ENCODE measurements around the gene VAX1.
"Not testable (repeated sequence)": the region's sequence is repeated elsewhere in the genome, so short reads cannot be mapped to it uniquely, and the experiment has no call there.

DNA sequence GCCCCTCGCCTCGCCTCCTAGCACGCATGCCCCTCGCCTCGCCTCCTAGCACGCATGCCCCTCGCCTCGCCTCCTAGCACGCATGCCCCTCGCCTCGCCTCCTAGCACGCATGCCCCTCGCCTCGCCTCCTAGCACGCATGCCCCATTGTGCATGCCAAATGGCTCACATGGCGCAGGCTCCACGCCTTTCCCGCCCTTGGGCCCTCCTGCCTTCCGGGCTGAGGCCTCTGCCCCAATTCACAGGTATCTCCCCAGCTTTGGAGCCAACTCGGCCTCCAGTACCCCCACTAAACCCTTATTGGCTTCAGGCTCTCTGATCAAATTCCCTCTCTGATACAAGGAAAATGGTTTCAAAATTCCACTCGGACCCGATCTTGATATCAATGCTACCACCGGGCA is 11.4 kb downstream of the VAX1 start:
- not testable (repeated sequence) for TF ChIP-seq POLR2A (IDR thresholded peaks at IDR 0.05; ENCODE audit: low read depth, low read length); EZH2 (IDR thresholded peaks at IDR 0.05; ENCODE audit: borderline replicate concordance, low read depth, low read length, severe bottlenecking); JUN (IDR thresholded peaks at IDR 0.05; ENCODE audit: borderline replicate concordance, insufficient read depth, insufficient read length, low read depth); POLR2AphosphoS5 (IDR thresholded peaks at IDR 0.05; ENCODE audit: insufficient read depth, low read depth, low read length)
- TF ChIP-seq, protein P1, sequence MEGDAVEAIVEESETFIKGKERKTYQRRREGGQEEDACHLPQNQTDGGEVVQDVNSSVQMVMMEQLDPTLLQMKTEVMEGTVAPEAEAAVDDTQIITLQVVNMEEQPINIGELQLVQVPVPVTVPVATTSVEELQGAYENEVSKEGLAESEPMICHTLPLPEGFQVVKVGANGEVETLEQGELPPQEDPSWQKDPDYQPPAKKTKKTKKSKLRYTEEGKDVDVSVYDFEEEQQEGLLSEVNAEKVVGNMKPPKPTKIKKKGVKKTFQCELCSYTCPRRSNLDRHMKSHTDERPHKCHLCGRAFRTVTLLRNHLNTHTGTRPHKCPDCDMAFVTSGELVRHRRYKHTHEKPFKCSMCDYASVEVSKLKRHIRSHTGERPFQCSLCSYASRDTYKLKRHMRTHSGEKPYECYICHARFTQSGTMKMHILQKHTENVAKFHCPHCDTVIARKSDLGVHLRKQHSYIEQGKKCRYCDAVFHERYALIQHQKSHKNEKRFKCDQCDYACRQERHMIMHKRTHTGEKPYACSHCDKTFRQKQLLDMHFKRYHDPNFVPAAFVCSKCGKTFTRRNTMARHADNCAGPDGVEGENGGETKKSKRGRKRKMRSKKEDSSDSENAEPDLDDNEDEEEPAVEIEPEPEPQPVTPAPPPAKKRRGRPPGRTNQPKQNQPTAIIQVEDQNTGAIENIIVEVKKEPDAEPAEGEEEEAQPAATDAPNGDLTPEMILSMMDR (IDR thresholded peaks at IDR 0.05; ENCODE audit: extremely low read depth in 1 of 2, insufficient read depth in 1 of 2, low read depth in 1 of 2, low read length in 2 of 2) = not testable (repeated sequence)
- TF ChIP-seq, protein P2, sequence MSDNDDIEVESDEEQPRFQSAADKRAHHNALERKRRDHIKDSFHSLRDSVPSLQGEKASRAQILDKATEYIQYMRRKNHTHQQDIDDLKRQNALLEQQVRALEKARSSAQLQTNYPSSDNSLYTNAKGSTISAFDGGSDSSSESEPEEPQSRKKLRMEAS (IDR thresholded peaks at IDR 0.05; ENCODE audit: insufficient read depth, insufficient read length) = not testable (repeated sequence)
